ENCODE data around the gene KDSR.
A peak's percentile ranks its signal among the peaks of the same experiment; 100 is the strongest.

KDSR gene

DNA sequence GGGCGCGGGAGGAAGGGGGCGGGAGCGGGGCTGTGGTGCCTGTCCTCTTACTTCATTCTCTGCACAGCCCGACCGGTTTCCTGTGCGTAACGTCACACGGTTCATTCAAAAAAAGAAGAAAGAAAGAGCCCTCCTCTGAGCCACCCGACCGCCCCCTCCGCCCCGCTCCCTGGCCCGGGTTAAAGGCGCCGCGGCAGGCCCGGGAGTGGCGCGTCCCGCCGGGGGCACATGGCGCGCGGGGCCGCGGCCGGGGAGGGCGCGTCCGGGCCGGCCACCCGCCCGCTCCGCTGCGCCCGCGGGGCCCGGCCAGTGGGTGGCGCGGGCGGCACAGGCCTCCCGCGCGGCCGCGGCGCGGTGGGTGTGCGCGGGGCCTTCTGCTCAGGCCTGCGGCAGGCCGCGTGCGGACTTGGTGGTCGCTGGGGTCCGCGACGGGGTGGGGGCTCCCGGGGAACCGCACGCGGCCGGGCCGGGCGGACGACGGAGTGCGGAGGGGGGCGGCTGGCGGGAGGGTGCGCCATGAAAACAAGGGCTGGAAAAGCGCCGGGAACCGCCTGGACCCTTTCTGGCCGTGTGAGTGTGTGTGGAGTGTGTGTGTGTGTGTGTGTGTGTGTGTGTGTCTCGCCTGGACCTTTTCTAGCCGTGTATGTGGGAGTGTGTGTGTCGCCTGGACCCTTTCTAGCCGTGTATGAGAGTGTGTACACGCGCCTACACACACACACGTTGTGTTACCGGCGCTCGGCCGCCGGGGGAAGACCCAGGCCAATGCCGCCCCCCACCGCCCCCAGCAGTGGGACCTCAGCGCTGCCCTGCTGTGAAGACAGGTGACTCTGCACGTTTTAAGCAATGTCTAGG is 46.7 kb downstream of the KDSR start:
- peak; percentile 87 for DNase-seq

- DNase-seq = no peak
Measured at GRCh38 chr18:63319383-63320122, 47.5 kb downstream of the KDSR start, which contains the start of gene BCL2. TSS of gene BCL2 (minus strand) at chr18:63319769.

GRCh38 chr18:63318889-63319382 is 48.1 kb downstream of the KDSR start:
- no peak for DNase-seq

DNA sequence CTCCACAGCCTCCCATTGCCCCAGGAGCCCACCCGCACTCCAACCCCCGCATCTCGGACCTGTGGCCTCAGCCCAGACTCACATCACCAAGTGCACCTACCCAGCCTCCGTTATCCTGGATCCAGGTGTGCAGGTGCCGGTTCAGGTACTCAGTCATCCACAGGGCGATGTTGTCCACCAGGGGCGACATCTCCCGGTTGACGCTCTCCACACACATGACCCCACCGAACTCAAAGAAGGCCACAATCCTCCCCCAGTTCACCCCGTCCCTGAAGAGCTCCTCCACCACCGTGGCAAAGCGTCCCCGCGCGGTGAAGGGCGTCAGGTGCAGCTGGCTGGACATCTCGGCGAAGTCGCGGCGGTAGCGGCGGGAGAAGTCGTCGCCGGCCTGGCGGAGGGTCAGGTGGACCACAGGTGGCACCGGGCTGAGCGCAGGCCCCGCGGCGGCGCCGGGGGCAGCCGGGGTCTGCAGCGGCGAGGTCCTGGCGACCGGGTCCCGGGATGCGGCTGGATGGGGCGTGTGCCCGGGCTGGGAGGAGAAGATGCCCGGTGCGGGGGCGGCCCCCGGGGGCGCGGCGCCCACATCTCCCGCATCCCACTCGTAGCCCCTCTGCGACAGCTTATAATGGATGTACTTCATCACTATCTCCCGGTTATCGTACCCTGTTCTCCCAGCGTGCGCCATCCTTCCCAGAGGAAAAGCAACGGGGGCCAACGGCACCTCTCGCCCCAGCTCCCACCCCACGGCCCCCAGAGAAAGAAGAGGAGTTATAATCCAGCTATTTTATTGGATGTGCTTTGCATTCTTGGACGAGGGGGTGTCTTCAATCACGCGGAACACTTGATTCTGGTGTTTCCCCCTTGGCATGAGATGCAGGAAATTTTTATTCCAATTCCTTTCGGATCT is 48.8 kb downstream of the KDSR start:
- peak; percentile 91 for DNase-seq

- no peak for DNase-seq
Measured at GRCh38 chr18:63317556-63317946, 49.5 kb downstream of the KDSR start.

DNA sequence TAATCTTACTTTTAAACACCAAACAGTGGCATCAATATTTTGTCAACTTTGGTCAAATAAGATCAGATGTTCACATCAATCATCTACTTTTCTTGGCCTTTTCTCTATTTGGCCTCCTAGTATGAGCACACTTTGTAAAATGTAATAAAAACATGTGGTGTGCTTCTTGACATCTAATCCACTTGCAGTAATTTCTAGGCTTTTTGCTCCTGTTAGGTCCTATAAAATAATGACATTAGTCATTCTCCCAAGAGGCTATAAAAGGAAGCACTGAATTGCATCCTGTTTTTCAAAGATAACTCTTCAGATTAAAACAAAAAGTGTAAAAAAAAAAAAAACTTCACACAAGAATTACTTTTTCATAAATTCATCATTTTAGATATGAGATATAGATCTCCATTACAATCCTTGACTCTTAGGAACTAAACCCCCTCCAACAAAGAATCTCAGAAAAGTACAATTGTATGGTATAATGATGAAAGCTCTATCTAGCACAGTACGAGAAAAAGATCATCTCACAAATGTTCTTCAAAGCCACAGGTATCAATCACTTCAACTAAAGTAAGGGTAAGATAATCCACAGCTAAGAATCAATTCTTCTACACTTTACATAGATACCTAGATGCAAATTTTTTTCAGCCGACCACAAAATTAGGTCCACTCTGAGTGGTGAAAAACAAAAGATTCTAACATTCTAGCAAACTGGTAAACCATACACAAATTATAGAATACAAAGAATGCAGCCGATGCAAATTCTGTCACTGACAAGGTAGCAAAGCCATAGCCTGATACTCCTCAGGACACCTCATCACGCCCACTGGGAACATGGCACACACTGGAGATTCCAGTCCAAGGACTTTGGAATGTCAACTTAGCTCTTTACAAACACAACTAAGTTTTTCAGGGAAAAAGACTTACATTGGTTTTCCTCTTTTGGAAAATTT is 50.1 kb downstream of the KDSR start:
- DNase-seq = no peak

- DNase-seq = no peak
Measured at GRCh38 chr18:63315876-63316275, 51.1 kb downstream of the KDSR start.

GRCh38 chr18:63315131-63315662 is 51.8 kb downstream of the KDSR start:
- no peak for DNase-seq

- no peak for DNase-seq
Measured at GRCh38 chr18:63314062-63314790, 52.8 kb downstream of the KDSR start.

DNA sequence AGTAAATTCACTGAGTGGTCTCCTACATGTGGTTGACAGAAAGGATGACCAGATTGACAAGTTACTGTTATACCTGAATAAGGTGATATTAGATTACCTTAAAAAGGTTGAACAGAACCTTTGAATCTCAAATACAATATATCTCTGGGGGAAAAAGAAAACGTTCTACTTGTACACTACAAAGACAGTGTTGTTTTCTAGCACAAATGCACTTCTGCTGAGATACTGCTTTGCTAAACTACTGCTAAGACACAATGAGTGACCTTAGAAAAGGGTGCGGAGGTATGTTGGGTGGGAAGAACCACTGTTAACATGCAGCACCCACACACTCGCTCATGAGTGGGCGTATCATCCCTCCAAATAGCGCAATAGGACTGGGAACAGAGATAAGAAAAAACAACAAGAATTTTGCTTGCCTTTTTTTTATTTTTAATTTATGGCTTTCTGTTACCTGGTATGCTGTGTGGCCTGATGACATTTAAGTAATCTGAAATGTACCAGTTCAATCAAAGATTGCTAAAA is 53.5 kb downstream of the KDSR start:
- DNase-seq = no peak

GRCh38 chr18:63312737-63313395 is 54.1 kb downstream of the KDSR start:
- no peak for DNase-seq

- DNase-seq = no peak
Measured at GRCh38 chr18:63312019-63312409, 55.0 kb downstream of the KDSR start.

- DNase-seq = no peak
Measured at GRCh38 chr18:63311118-63312018, 55.6 kb downstream of the KDSR start.

GRCh38 chr18:63309422-63309821 is 57.6 kb downstream of the KDSR start:
- DNase-seq = no peak

DNA sequence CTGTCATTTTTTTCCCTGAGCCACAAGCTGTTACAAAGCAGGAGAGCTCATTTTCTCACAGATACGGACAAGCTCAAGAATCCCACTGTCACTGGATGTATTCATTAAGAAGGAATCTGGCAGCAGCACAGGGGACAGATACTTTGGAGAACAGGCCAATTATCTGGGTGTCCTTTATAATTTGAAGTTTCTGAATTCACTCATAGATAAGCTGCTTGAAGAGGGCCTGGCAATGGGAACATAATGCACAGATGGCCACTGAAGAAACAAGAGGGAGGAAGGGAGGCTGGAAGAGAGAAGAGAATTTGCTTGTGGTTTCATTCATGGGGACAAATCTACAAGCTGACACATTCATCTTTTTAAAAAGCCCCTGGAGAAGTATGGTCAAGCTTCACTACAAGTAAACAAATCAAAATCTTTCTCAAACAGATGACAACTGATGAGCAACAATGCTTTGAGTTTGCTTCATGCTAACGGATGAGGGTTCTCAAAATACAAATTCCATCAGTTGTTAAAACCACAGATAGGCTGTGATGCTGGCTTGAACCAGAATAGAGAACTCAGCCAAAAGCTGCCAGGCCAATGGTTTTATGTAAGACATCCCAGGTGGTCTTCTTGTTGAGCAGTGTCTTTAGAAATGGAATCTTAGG is 59.3 kb downstream of the KDSR start:
- DNase-seq = no peak

DNA sequence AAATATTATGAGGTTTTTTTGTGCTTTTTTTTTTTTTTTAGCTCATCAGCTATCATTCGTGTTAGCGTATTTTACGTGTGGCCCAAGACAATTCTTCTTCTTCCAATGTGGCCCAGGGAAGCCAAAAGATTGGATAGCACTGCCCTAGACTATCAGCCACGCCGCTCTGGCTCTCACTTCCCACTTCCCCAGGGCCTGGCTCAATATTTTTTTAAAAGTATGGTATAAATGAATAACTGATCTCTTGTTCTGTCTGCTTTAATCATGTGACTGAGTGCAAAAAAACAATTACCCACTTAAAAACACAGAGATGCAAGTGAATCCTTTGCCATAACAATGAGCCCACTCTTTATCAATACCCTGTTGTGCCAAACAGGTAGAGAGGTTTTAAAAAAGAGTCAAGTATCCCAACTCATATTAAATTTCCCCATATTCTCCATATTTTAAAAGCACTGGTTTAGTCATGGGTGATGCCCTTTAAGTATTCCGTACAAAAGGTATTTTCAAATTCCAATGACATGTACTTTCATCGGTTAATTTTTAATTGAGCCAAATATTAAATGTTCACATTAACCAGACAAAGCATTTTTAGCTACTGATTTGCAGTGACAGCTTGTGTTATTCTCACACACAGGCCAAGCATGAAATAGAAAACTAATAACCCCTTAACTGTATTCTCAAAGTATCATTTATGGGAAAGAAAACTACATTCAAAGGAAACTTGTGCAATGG is 60.0 kb downstream of the KDSR start:
- no peak for DNase-seq

- no peak for DNase-seq
Measured at GRCh38 chr18:63306249-63306648, 60.8 kb downstream of the KDSR start.

- no peak for DNase-seq
Measured at GRCh38 chr18:63303547-63303946, 63.5 kb downstream of the KDSR start.
